ENCODE measurements around the gene C10orf143.

The C10orf143 gene

DNA sequence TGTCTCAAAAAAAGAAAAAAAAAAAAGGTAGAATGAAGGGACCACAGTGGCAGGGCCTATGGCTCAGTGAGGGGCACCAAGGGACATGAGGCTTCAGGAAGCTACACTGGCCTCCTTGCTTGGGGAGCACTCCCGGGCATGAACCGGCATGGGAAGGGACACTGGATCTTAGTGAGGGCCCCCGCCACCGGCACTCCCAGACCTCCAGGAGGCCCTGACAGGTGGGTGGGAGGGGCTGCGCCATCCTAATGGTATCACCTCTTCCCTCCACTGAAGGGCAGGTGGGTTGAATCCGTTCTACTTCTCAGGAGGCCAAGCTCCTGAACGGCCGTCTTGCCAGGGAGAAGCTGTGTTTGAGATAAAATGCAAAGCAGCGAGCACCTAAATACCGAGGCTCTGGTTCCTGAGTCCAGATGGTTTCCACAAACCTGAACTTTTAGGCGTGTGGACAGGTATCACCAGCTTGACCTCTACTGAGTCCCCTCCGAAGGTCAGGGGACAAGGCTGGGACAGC is 69.8 kb downstream of the C10orf143 start:
- TF ChIP-seq, protein P1, sequence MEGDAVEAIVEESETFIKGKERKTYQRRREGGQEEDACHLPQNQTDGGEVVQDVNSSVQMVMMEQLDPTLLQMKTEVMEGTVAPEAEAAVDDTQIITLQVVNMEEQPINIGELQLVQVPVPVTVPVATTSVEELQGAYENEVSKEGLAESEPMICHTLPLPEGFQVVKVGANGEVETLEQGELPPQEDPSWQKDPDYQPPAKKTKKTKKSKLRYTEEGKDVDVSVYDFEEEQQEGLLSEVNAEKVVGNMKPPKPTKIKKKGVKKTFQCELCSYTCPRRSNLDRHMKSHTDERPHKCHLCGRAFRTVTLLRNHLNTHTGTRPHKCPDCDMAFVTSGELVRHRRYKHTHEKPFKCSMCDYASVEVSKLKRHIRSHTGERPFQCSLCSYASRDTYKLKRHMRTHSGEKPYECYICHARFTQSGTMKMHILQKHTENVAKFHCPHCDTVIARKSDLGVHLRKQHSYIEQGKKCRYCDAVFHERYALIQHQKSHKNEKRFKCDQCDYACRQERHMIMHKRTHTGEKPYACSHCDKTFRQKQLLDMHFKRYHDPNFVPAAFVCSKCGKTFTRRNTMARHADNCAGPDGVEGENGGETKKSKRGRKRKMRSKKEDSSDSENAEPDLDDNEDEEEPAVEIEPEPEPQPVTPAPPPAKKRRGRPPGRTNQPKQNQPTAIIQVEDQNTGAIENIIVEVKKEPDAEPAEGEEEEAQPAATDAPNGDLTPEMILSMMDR (IDR thresholded peaks at IDR 0.05; ENCODE audit: insufficient read depth, missing control alignments): no peak
- no peak for DNase-seq (ENCODE audit: insufficient read length, low spot score)
- FAIRE-seq: no peak

- no peak for FAIRE-seq
- TF ChIP-seq, protein P1 (IDR thresholded peaks at IDR 0.05; ENCODE audit: insufficient read depth, missing control alignments): no peak
- DNase-seq (ENCODE audit: insufficient read length, low spot score): no peak
Observed at GRCh38 chr10:130040351-130040750, 70.3 kb downstream of the C10orf143 start.

DNA sequence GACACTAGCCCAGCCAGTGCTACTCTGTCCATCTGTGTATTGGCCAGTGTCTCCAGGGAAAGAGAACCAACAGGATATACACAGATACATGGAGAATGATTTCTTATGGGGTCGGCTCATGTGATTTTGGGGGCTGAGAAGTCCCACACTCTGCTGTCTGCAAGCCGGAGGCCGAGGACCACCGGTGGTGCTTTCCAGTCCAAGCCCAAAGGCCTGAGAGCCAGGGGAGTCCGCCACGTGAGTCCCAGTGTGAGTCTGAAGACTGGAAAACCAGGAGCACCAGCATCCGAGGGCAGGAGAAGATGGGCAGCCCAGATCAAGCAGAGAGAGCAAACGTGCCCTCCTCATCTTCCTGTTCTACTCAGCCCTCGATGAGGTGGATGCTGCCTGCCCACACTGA is 71.5 kb downstream of the C10orf143 start:
- FAIRE-seq: no peak
- TF ChIP-seq, protein P1 (IDR thresholded peaks at IDR 0.05; ENCODE audit: insufficient read depth, missing control alignments): no peak

DNA sequence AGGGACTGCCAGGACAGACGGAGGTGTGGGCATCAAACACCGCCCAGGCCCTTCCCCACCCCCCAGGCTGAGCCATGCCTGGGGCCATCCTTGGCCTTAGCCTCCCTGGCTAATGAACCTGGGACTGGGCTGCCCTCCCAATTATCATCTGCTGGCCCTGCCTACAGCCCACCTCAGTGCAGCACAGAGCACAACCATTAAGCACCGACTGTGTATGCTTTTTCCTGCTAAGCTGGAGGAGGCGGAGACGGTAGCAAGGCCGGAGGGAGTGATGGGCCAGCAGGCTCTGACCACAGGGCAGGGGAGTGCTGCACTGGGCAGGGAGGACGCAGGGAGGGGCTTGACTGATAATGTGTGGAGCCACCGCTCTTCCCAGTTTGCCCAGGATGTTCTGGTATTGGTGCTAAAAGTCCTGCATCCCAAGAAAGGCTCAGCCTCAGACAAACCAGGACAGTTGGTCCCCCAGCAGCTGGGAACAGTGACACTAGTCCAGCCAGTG is 72.0 kb downstream of the C10orf143 start:
- no peak for FAIRE-seq
- no peak for DNase-seq (ENCODE audit: insufficient read length, low spot score)
- TF ChIP-seq, protein P1 (IDR thresholded peaks at IDR 0.05; ENCODE audit: insufficient read depth, missing control alignments): no peak

More for the DNA sequence above, 71.5 kb downstream of the C10orf143 start:
- no peak for DNase-seq (ENCODE audit: insufficient read length, low spot score)

GRCh38 chr10:130038019-130038555 is 72.5 kb downstream of the C10orf143 start:
- FAIRE-seq (no peak), DNase-seq (ENCODE audit: insufficient read length, low spot score) (no peak)
- TF ChIP-seq, protein P1 (IDR thresholded peaks at IDR 0.05; ENCODE audit: insufficient read depth, missing control alignments): no peak

DNA sequence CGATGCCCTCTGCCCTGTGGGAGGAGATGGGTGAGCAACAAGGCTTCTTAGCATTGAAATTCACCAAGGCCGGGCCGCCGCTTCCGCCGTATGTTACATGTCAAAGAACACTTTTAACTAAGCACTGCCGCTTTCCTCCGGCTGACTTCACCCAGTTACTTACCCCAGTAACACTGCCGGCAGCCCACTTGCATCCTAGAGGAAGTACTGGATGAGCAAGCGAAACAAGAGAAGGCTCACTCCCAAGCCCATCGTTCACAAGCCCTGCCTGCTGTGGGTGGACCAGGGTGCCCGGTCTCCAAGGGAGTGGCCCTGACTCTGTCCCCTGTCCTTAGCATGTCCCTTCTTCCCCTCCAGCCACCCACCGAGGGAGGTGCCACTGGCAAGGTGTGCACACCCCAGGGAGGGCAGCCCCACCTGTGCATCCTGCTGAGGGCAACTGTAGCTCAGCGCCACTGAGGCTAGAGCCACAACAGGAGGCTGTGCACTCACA is 73.4 kb downstream of the C10orf143 start:
- no peak for DNase-seq (ENCODE audit: insufficient read length, low spot score)
- FAIRE-seq: no peak
- TF ChIP-seq, protein P1 (IDR thresholded peaks at IDR 0.05; ENCODE audit: insufficient read depth, missing control alignments): no peak

Measured in D721Med (cell line).